A549 (cell line): Measurements from ENCODE around the gene ITGA8. TPM values are rescaled to one million over a fixed set of nuclear protein-coding genes. Genes with fewer than 3 reads are reported as not detected.
"Not testable (repeated sequence)": the region's sequence is repeated elsewhere in the genome, so short reads cannot be mapped to it uniquely, and the experiment has no call there.

Experiments
- ATAC-seq, 2 experiments: fragments of 200-7000 bp in 1 of 2; fragments of >200 bp in 1 of 2; cut with Nextera tagmentation in 1 of 2; cut with Tn5 transposase in 1 of 2; 3 replicates each; pipeline versions ENCODE4 v1.8.0 to v1.9.1; 2018 to 2020; ENCODE audit warnings: mild to moderate bottlenecking in 1 of 2, moderate library complexity in 1 of 2
- CTCF ChIA-PET: fragments of 300-600 bp; sonication (Branson Sonifier 250); formaldehyde crosslinking; extraction: SDS; loops from one replicate; lab custom pipeline; 2021; ENCODE audit warnings: antibody characterized with exemption, inconsistent platforms; lab: Yijun Ruan, JAX
- POLR2A ChIA-PET: fragments of 350-600 bp; formaldehyde crosslinking; extraction: SDS; loops from one replicate; lab custom pipeline; 2021; ENCODE audit warnings: antibody characterized with exemption, inconsistent platforms; lab: Yijun Ruan, JAX
- DNase-seq, 2 experiments: peaks; one replicate each; pipeline versions ENCODE4 v3.0.0 to v3.0.0-alpha.2; 2011 to 2016; ENCODE audit warnings: low read depth in 1 of 2, low spot score in 1 of 2
- FAIRE-seq: peaks from 2 replicates; lab custom pipeline; 2011; peaks lifted over from hg19 to GRCh38; lab: Jason Lieb, UNC
- H3K27ac ChIP-seq, 2 experiments: fragments of >200 bp; sonication (Bioruptor Twin); formaldehyde crosslinking; 3 replicates each; pipeline ENCODE4 v1.5.1; 2016 to 2017
- H3K4me1 ChIP-seq: fragments of >200 bp; sonication (Bioruptor Twin); formaldehyde crosslinking; 3 replicates; pipeline ENCODE4 v1.6.1; 2016
- H3K4me2 ChIP-seq: fragments of >200 bp; sonication (Bioruptor Twin); formaldehyde crosslinking; 3 replicates; pipeline ENCODE4 v1.6.1; 2016
- H3K4me3 ChIP-seq: fragments of >200 bp; sonication (Bioruptor Twin); formaldehyde crosslinking; 3 replicates; pipeline ENCODE4 v1.5.1; 2016
- H3K9me3 ChIP-seq: fragments of >200 bp; sonication (Bioruptor Twin); formaldehyde crosslinking; 3 replicates; pipeline ENCODE4 v1.6.1; 2016
- ATOH8 ChIP-seq: fragments of 250-450 bp; sonication (Bioruptor Pico); IDR thresholded peaks from 2 replicates; pipeline ENCODE4 v1.5.0; 2020; ENCODE audit warnings: low read depth, mild to moderate bottlenecking, moderate library complexity
- CEBPB ChIP-seq, 2 experiments: fragments of >200 bp in 1 of 2; sonication (Bioruptor Twin) in 1 of 2; formaldehyde crosslinking in 1 of 2; IDR thresholded peaks; 2 replicates each; pipeline ENCODE4 v1.6.1; 2012 to 2016
- CHD2 ChIP-seq: fragments of 150-350 bp; IDR thresholded peaks from 2 replicates; pipeline ENCODE4 v1.6.1; 2014; ENCODE audit warnings: low read length; ENCODE audit not compliant: partially characterized antibody
- E2F6 ChIP-seq: IDR thresholded peaks from 2 replicates; pipeline ENCODE4 v1.6.1; 2012; ENCODE audit warnings: low read depth, borderline replicate concordance
- EHF ChIP-seq: fragments of 250-450 bp; sonication (Bioruptor Pico); IDR thresholded peaks from 2 replicates; pipeline ENCODE4 v1.5.0; 2020; ENCODE audit warnings: mild to moderate bottlenecking
- EHMT2 ChIP-seq: fragments of 200-600 bp; sonication (generic); IDR thresholded peaks from 2 replicates; pipeline ENCODE4 v1.6.1; 2016; ENCODE audit warnings: antibody characterized with exemption, low read depth, mild to moderate bottlenecking, moderate library complexity
- EP300 ChIP-seq, 2 experiments: fragments of >200 bp; sonication (Bioruptor Twin); formaldehyde crosslinking; IDR thresholded peaks; 2 replicates in 1 of 2; 3 replicates in 1 of 2; pipeline ENCODE4 v1.6.1; 2016 to 2017
- ESRRA ChIP-seq: fragments of 150-350 bp; IDR thresholded peaks from 2 replicates; pipeline ENCODE4 v1.6.1; 2014; ENCODE audit warnings: mild to moderate bottlenecking, low read length, borderline replicate concordance
- FOSB ChIP-seq: fragments of 250-450 bp; sonication (Bioruptor Pico); IDR thresholded peaks from 2 replicates; pipeline ENCODE4 v1.5.0; 2020; ENCODE audit warnings: mild to moderate bottlenecking, moderate library complexity
- FOSL2 ChIP-seq, 2 experiments: fragments of 450-650 bp in 1 of 2; fragments of >200 bp in 1 of 2; sonication (Bioruptor Twin) in 1 of 2; formaldehyde crosslinking; IDR thresholded peaks; 2 replicates each; pipeline versions ENCODE4 v1.5.0 to v1.6.1; 2016 to 2020; ENCODE audit warnings: mild to moderate bottlenecking in 1 of 2, moderate library complexity in 1 of 2
- GATA3 ChIP-seq: IDR thresholded peaks from 2 replicates; pipeline ENCODE4 v1.6.1; 2012; ENCODE audit warnings: borderline replicate concordance
- HES2 ChIP-seq: fragments of >200 bp; sonication (Bioruptor Twin); formaldehyde crosslinking; IDR thresholded peaks from 2 replicates; pipeline ENCODE4 v1.6.1; 2016
- HMGXB4 ChIP-seq: fragments of 250-450 bp; sonication (Bioruptor Pico); IDR thresholded peaks from 2 replicates; pipeline ENCODE4 v1.5.0; 2021; ENCODE audit warnings: mild to moderate bottlenecking, moderate library complexity, borderline replicate concordance
- HOXA7 ChIP-seq: fragments of 250-450 bp; sonication (Bioruptor Pico); IDR thresholded peaks from 2 replicates; pipeline ENCODE4 v1.5.0; 2020; ENCODE audit warnings: mild to moderate bottlenecking, moderate library complexity
- HOXB5 ChIP-seq: fragments of 250-450 bp; sonication (Bioruptor Pico); IDR thresholded peaks from 2 replicates; pipeline ENCODE4 v1.5.0; 2020; ENCODE audit warnings: mild to moderate bottlenecking, moderate library complexity
- MAFK ChIP-seq: fragments of 450-650 bp; IDR thresholded peaks from 2 replicates; pipeline ENCODE4 v1.6.1; 2014; ENCODE audit not compliant: partially characterized antibody
- MAX ChIP-seq: IDR thresholded peaks from 2 replicates; pipeline ENCODE4 v1.6.1; 2012
- MAZ ChIP-seq: fragments of 150-350 bp; IDR thresholded peaks from 2 replicates; pipeline ENCODE4 v1.6.1; 2014; ENCODE audit warnings: antibody characterized with exemption, low read depth, low read length, borderline replicate concordance
- NPAS2 ChIP-seq: fragments of 250-450 bp; sonication (Bioruptor Pico); IDR thresholded peaks from 2 replicates; pipeline ENCODE4 v1.8.0; 2022; ENCODE audit warnings: mild to moderate bottlenecking, moderate library complexity, borderline replicate concordance
- NR3C1 ChIP-seq: fragments of >200 bp; sonication (Bioruptor Twin); formaldehyde crosslinking; IDR thresholded peaks from 3 replicates; pipeline ENCODE4 v1.6.1; 2017
- PBX3 ChIP-seq: IDR thresholded peaks from 2 replicates; pipeline ENCODE4 v1.6.1; 2012
- SMC3 ChIP-seq: fragments of >200 bp; sonication (Bioruptor Twin); formaldehyde crosslinking; IDR thresholded peaks from 3 replicates; pipeline ENCODE4 v1.6.1; 2018; ENCODE audit warnings: inconsistent platforms
- TFCP2L1 ChIP-seq: fragments of 250-450 bp; sonication (Bioruptor Pico); IDR thresholded peaks from 2 replicates; pipeline ENCODE4 v1.5.0; 2021; ENCODE audit warnings: mild to moderate bottlenecking
- TP53 ChIP-seq: fragments of 250-450 bp; sonication (Bioruptor Pico); IDR thresholded peaks from 2 replicates; pipeline ENCODE4 v1.5.0; 2021; ENCODE audit warnings: mild to moderate bottlenecking, moderate library complexity
- WGBS: methylation state at CpG from one replicate; pipeline ENCODE4 v1.1.6; 2017; ENCODE audit errors: missing lambda C conversion rate; 5-methylcytosine and 5-hydroxymethylcytosine counted together
- polyA plus RNA-seq, 4 experiments: library from polyadenylated mRNA; depleted of rRNA in 3 of 4; stranded (reverse); fragments of >200 nt; fragmentation: RNase III in 1 of 4; extraction: RNeasy Plus Mini Kit Qiagen cat#74134 plus additional on column Dnase treatment in 1 of 4; gene quantifications; 2 replicates in 3 of 4; 3 replicates in 1 of 4; pipeline ENCODE4 v1.2.3, GENCODE V29; 2011 to 2017

ITGA8 gene
- polyA plus RNA-seq, 2 of the 4 experiments (the other 2 are of a cell fraction), result 0.12 TPM; not detected in 1

- POLR2A ChIA-PET, result no interaction called here
- CTCF ChIA-PET, result no interaction called here
- DNase-seq (no peak), ATAC-seq (no peak), FAIRE-seq (no peak)
- Histone ChIP-seq H3K9me3 (no peaks in the 10 kb centered on the region), H3K4me2 (no peak overlapping the region), H3K27ac (no peak overlapping the region), H3K4me3 (no peak overlapping the region), H3K4me1 (no peaks in the 10 kb centered on the region)
- TF ChIP-seq HOXB5 (CRISPR knock-in tag) (no peak), HMGXB4 (CRISPR knock-in tag) (no peak), SMC3 (no peak), GATA3 (no peak), MAZ (no peak), CHD2 (no peak), NPAS2 (CRISPR knock-in tag) (no peak)
- 0% methylated on average over 1 of the region's 1 CpG for WGBS
Observed at GRCh38 chr10:15539262-15539661, 180.5 kb downstream of the ITGA8 start.

GRCh38 chr10:15534928-15535538, 184.7 kb downstream of the ITGA8 start:
- CTCF ChIA-PET, result interaction anchor here (0.6 kb wide), 1 partner anchor 9 kb away, joined by 3 read pairs; no protein-coding TSS in a partner anchor
- H3K4me2 ChIP-seq, H3K9me3 ChIP-seq, ATAC-seq, POLR2A ChIA-PET, H3K27ac ChIP-seq, H3K4me1 ChIP-seq, H3K4me3 ChIP-seq, FAIRE-seq, DNase-seq: not testable (repeated sequence)
- WGBS, result 70% methylated on average over 3 of the region's 31 CpGs

- no peak overlapping the region for H3K4me2 ChIP-seq
- 66% methylated on average over 13 of the region's 13 CpGs for WGBS
- POLR2A ChIA-PET, result no interaction called here
- no peak for DNase-seq
- CTCF ChIA-PET, result no interaction called here
- H3K27ac ChIP-seq, result no peak overlapping the region
- no peaks in the 10 kb centered on the region for H3K4me1 ChIP-seq
- FAIRE-seq, result no peak
- H3K4me3 ChIP-seq, result no peak overlapping the region
- no peaks in the 10 kb centered on the region for H3K9me3 ChIP-seq
- no peak for TF ChIP-seq E2F6
- TF ChIP-seq, all 56 proteins: peak for 0
- ATAC-seq, result no peak
Observed at GRCh38 chr10:15531927-15532722, 187.6 kb downstream of the ITGA8 start.

- no peak for FAIRE-seq
- no peak overlapping the region for H3K4me2 ChIP-seq
- CTCF ChIA-PET, result interaction anchor here (1.0 kb wide), 1 partner anchor 13 kb away, joined by 4 read pairs; no protein-coding TSS in a partner anchor
- TF ChIP-seq NR3C1, result no peak
- TF ChIP-seq CEBPB (IDR thresholded peaks at IDR 0.05), result no peak
- TF ChIP-seq FOSB, result no peak
- TF ChIP-seq MAX, result no peak
- no peak for TF ChIP-seq TP53 (CRISPR knock-in tag)
- no peak for TF ChIP-seq HES2
- TF ChIP-seq PBX3, result no peak
- TF ChIP-seq TFCP2L1 (CRISPR knock-in tag), result no peak
- no peak for TF ChIP-seq FOSL2 (IDR thresholded peaks at IDR 0.05)
- no peak for TF ChIP-seq FOSL2 (CRISPR knock-in tag; IDR thresholded peaks at IDR 0.05)
- no peak for TF ChIP-seq ATOH8
- TF ChIP-seq ESRRA, result no peak
- no peak for TF ChIP-seq MAFK
- TF ChIP-seq EP300 (IDR thresholded peaks at IDR 0.05), result no peak
- TF ChIP-seq EHF (CRISPR knock-in tag), result no peak
- no peak for TF ChIP-seq EHMT2
- TF ChIP-seq HOXA7 (CRISPR knock-in tag), result no peak
- TF ChIP-seq, all 56 proteins: peak for 0
- no peaks in the 10 kb centered on the region for H3K9me3 ChIP-seq
- no peak for DNase-seq
- no peaks in the 10 kb centered on the region for H3K4me1 ChIP-seq
- no peak overlapping the region for H3K27ac ChIP-seq
- no peak overlapping the region for H3K4me3 ChIP-seq
- no peak for ATAC-seq
- WGBS, result 20% methylated on average over 4 of the region's 4 CpGs
- POLR2A ChIA-PET, result no interaction called here
Observed at GRCh38 chr10:15528859-15529239, 190.9 kb downstream of the ITGA8 start.
